H1 (cell line): ENCODE results near the gene SLAMF1.

ENCODE experiments used
- CTCF ChIP-seq, 3 experiments: IDR thresholded peaks; 1 replicate in 2 of 3; 2 replicates in 1 of 3; pipeline versions ENCODE4 v1.5.1 to v1.6.1; 2011; ENCODE audit warnings: low read length in 3 of 3, mild to moderate bottlenecking in 3 of 3, inconsistent platforms in 2 of 3, low read depth in 1 of 3, moderate library complexity in 1 of 3; ENCODE audit not compliant: insufficient read depth in 1 of 3; ENCODE audit errors: control extremely low read depth in 1 of 3
- MAFK ChIP-seq: IDR thresholded peaks from 2 replicates; pipeline ENCODE4 v1.6.1; 2012; ENCODE audit warnings: low read depth, mild to moderate bottlenecking, improper control_type of control experiment, low read length
- POLR2A ChIP-seq, 2 experiments: IDR thresholded peaks; 1 replicate in 1 of 2; 2 replicates in 1 of 2; pipeline ENCODE4 v1.6.1; 2011; ENCODE audit warnings: low read depth in 2 of 2, low read length in 2 of 2, mild to moderate bottlenecking in 2 of 2; ENCODE audit errors: control extremely low read depth in 1 of 2

DNA sequence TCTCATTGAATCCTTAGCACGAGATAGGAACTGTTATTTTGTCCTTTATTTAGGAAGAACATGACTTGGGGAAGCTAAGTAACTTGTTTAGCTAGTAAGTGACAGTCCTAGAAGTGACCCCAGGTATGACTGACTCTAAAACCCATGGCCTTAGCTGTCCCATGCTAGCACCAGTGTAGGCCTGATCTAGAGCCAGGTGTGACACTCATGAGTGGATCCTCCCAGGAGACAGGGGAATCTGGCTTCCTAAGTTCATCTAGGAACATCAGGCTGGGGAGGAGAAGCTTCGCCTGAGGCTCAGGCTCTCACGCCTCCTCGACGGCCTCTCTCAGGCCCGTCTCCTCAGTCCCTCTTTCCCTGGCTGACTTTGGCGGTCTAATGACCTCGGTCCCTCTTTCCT is 33.6 kb upstream of the SLAMF1 start:
- no peak for TF ChIP-seq MAFK
- no peak for TF ChIP-seq CTCF (IDR thresholded peaks at IDR 0.05; ENCODE audit: control extremely low read depth in 1 of 3, insufficient read depth in 1 of 3, low read depth in 1 of 3, low read length in 3 of 3)
- TF ChIP-seq POLR2A (IDR thresholded peaks at IDR 0.05; ENCODE audit: control extremely low read depth in 1 of 2, low read depth in 2 of 2, low read length in 2 of 2): no peak
